SK-N-SH (cell line): ENCODE results near the gene GPR161. TPM values are rescaled to one million over a fixed set of nuclear protein-coding genes. Genes with fewer than 3 reads are reported as not detected.

Experiments used
- CTCF ChIA-PET: fragments of 300-600, 350-600 bp; formaldehyde crosslinking; extraction: SDS; loops from one replicate; lab custom pipeline; 2021; lab: Yijun Ruan, JAX
- POLR2A ChIA-PET: fragments of 350-600 bp; sonication (Branson Sonifier 250); formaldehyde crosslinking; extraction: SDS; loops from one replicate; lab custom pipeline; 2020; ENCODE audit warnings: antibody characterized with exemption, inconsistent platforms; lab: Yijun Ruan, JAX
- DNase-seq: peaks from one replicate; pipeline ENCODE4 v3.0.0; 2012
- H2AFZ ChIP-seq: fragments of 200-600 bp; sonication (generic); 2 replicates; pipeline ENCODE4 v1.8.1; 2016; ENCODE audit warnings: antibody characterized with exemption, mild to moderate bottlenecking, low read depth
- H3F3A ChIP-seq: fragments of 200-600 bp; sonication (generic); replicated peaks from 2 replicates; pipeline ENCODE3; 2016; ENCODE audit warnings: antibody characterized with exemption, mild to moderate bottlenecking; ENCODE audit not compliant: insufficient read depth
- H3K27ac ChIP-seq, 2 experiments: fragments of 200-500 bp in 1 of 2; fragments of 200-600 bp in 1 of 2; sonication (Bioruptor generic) in 1 of 2; sonication (generic), shearing (Covaris generic) in 1 of 2; 2 replicates each; pipeline versions ENCODE4 v1.5.1 to v1.6.1; 2014 to 2016; ENCODE audit warnings: low read depth in 2 of 2, inconsistent platforms in 1 of 2, low read length in 1 of 2, mild to moderate bottlenecking in 1 of 2, mixed read lengths in 1 of 2
- H3K27me3 ChIP-seq: fragments of 200-600 bp; sonication (generic), shearing (Covaris generic); 2 replicates; pipeline ENCODE4 v1.6.1; 2016; ENCODE audit warnings: mixed run types; ENCODE audit not compliant: insufficient read depth
- H3K36me3 ChIP-seq, 2 experiments: fragments of 200-500 bp in 1 of 2; fragments of 200-600 bp in 1 of 2; sonication (Bioruptor generic) in 1 of 2; sonication (generic) in 1 of 2; replicated peaks in 1 of 2; 2 replicates each; pipeline versions ENCODE3 to v1.5.1; 2014 to 2016; ENCODE audit warnings: low read length in 1 of 2, mild to moderate bottlenecking in 1 of 2; ENCODE audit not compliant: insufficient read depth in 2 of 2, control insufficient read depth in 1 of 2
- H3K4me1 ChIP-seq, 2 experiments: fragments of 200-500 bp in 1 of 2; fragments of 200-600 bp in 1 of 2; sonication (Bioruptor generic) in 1 of 2; sonication (generic), shearing (Covaris generic) in 1 of 2; 2 replicates each; pipeline versions ENCODE4 v1.5.1 to v1.6.1; 2014 to 2016; ENCODE audit warnings: low read depth in 1 of 2, low read length in 1 of 2, mixed run types in 1 of 2; ENCODE audit not compliant: insufficient read depth in 2 of 2, control insufficient read depth in 1 of 2
- H3K4me2 ChIP-seq: fragments of 200-600 bp; sonication (generic), shearing (Covaris generic); 2 replicates; pipeline ENCODE4 v1.6.1; 2017; ENCODE audit warnings: mixed run types
- H3K4me3 ChIP-seq, 2 experiments: fragments of 200-500 bp in 1 of 2; fragments of 200-600 bp in 1 of 2; sonication (Bioruptor generic) in 1 of 2; sonication (generic), shearing (Covaris generic) in 1 of 2; 2 replicates each; pipeline versions ENCODE4 v1.5.1 to v1.8.1; 2014 to 2016; ENCODE audit warnings: low read depth in 2 of 2, inconsistent platforms in 1 of 2, low read length in 1 of 2, mild to moderate bottlenecking in 1 of 2, mixed read lengths in 1 of 2, moderate library complexity in 1 of 2
- H3K79me2 ChIP-seq: fragments of 200-600 bp; sonication (generic); 2 replicates; pipeline ENCODE4 v1.8.1; 2017; ENCODE audit warnings: mild to moderate bottlenecking; ENCODE audit not compliant: insufficient read depth
- H3K9ac ChIP-seq: fragments of 200-600 bp; sonication (generic); 2 replicates; pipeline ENCODE4 v1.6.1; 2017; ENCODE audit warnings: mixed run types
- H3K9me2 ChIP-seq: fragments of 200-600 bp; sonication (generic); 2 replicates; pipeline ENCODE4 v1.6.1; 2017; ENCODE audit warnings: mixed run types
- H3K9me3 ChIP-seq: fragments of 200-600 bp; sonication (generic); 2 replicates; pipeline ENCODE4 v1.6.1; 2017; ENCODE audit warnings: mixed run types, mild to moderate bottlenecking, moderate library complexity
- H4K20me1 ChIP-seq: fragments of 200-600 bp; sonication (generic); 2 replicates; pipeline ENCODE4 v1.6.1; 2017; ENCODE audit warnings: mild to moderate bottlenecking, mixed run types; ENCODE audit not compliant: insufficient read depth
- CHD2 ChIP-seq: fragments of 150-350 bp; IDR thresholded peaks from 2 replicates; pipeline ENCODE4 v1.6.1; 2018; ENCODE audit warnings: low read length; ENCODE audit not compliant: partially characterized antibody
- EP300 ChIP-seq, 2 experiments: IDR thresholded peaks; 2 replicates each; pipeline versions ENCODE4 v1.4.0 to v1.6.1; 2012; ENCODE audit warnings: borderline replicate concordance in 1 of 2, low read depth in 1 of 2, low read length in 1 of 2
- GABPA ChIP-seq: IDR thresholded peaks from 2 replicates; pipeline ENCODE4 v1.4.0; 2012; ENCODE audit warnings: low read depth, mild to moderate bottlenecking
- GATA2 ChIP-seq: sonication (generic); formaldehyde crosslinking; IDR thresholded peaks from 2 replicates; pipeline ENCODE4 v1.5.0; 2020; ENCODE audit warnings: mild to moderate bottlenecking, missing genetic modification reagents
- MAX ChIP-seq: IDR thresholded peaks from 2 replicates; pipeline ENCODE4 v1.4.0; 2012; ENCODE audit warnings: low read depth
- NFIC ChIP-seq: IDR thresholded peaks from 2 replicates; pipeline ENCODE4 v1.4.0; 2012; ENCODE audit warnings: borderline replicate concordance
- RAD21 ChIP-seq: IDR thresholded peaks from 2 replicates; pipeline ENCODE4 v1.6.1; 2012; ENCODE audit warnings: mild to moderate bottlenecking, low read length
- RFX5 ChIP-seq: IDR thresholded peaks from 2 replicates; pipeline ENCODE4 v1.6.1; 2012; ENCODE audit warnings: mild to moderate bottlenecking, improper control_type of control experiment, low read length
- USF1 ChIP-seq: IDR thresholded peaks from 2 replicates; pipeline ENCODE4 v1.4.0; 2012; ENCODE audit warnings: low read depth, borderline replicate concordance
- YY1 ChIP-seq: IDR thresholded peaks from 2 replicates; pipeline ENCODE4 v1.4.0; 2012; ENCODE audit warnings: low read depth, mild to moderate bottlenecking
- WGBS: methylation state at CpG from one replicate; pipeline ENCODE4 v1.1.6; 2017; ENCODE audit warnings: low lambda C conversion rate; 5-methylcytosine and 5-hydroxymethylcytosine counted together
- polyA plus RNA-seq, 3 experiments: library from polyadenylated mRNA; depleted of rRNA; stranded (reverse); fragments of >200 nt; gene quantifications; 2 replicates each; pipeline ENCODE4 v1.2.3, GENCODE V29; 2012
- TF ChIP-seq, protein P1 (sequence below): IDR thresholded peaks from 2 replicates; pipeline ENCODE4 v1.4.0; 2012; ENCODE audit warnings: low read depth, borderline replicate concordance

The GPR161 gene
- polyA plus RNA-seq, 1 of the 3 experiments (the other 2 are of a cell fraction), result 20.1 TPM

- POLR2A ChIA-PET, result no interaction called here
Measured at GRCh38 chr1:168110896-168111545, 25.7 kb downstream of the GPR161 start.

GRCh38 chr1:168106274-168106673, 30.5 kb downstream of the GPR161 start:
- no peak overlapping the region for H3K4me3 ChIP-seq
- H2AFZ ChIP-seq, result no peak overlapping the region
- H3K4me1 ChIP-seq, result peaks cover 0 to 7% of the 10 kb centered on the region in 2 experiments; a peak in 1 of 4 replicates
- H3K4me2 ChIP-seq, result no peak overlapping the region
- WGBS, result 100% methylated on average over 5 of the region's 8 CpGs
- no peak overlapping the region for H3K27ac ChIP-seq
- H3K27me3 ChIP-seq, result no peaks in the 10 kb centered on the region
- H3F3A ChIP-seq, result peaks cover 5% of the 10 kb centered on the region
- no peak overlapping the region for H3K9ac ChIP-seq
- no peaks in the 10 kb centered on the region for H4K20me1 ChIP-seq
- peaks cover 16 to 23% of the 10 kb centered on the region in 2 experiments for H3K36me3 ChIP-seq
- POLR2A ChIA-PET, result no interaction called here
- H3K79me2 ChIP-seq, result peaks cover 43% of the 10 kb centered on the region
- no peaks in the 10 kb centered on the region for H3K9me3 ChIP-seq
- CTCF ChIA-PET, result interaction anchor here (0.5 kb wide), 1 partner anchor 34 kb away, joined by 3 read pairs; no protein-coding TSS in a partner anchor
- no peaks in the 10 kb centered on the region for H3K9me2 ChIP-seq
- DNase-seq, result no peak
- TF ChIP-seq, protein P1, sequence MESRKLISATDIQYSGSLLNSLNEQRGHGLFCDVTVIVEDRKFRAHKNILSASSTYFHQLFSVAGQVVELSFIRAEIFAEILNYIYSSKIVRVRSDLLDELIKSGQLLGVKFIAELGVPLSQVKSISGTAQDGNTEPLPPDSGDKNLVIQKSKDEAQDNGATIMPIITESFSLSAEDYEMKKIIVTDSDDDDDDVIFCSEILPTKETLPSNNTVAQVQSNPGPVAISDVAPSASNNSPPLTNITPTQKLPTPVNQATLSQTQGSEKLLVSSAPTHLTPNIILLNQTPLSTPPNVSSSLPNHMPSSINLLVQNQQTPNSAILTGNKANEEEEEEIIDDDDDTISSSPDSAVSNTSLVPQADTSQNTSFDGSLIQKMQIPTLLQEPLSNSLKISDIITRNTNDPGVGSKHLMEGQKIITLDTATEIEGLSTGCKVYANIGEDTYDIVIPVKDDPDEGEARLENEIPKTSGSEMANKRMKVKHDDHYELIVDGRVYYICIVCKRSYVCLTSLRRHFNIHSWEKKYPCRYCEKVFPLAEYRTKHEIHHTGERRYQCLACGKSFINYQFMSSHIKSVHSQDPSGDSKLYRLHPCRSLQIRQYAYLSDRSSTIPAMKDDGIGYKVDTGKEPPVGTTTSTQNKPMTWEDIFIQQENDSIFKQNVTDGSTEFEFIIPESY, result no peak
- TF ChIP-seq RFX5 (no peak), USF1 (no peak), YY1 (no peak)

More at GRCh38 chr1:168110896-168111545, 25.7 kb downstream of the GPR161 start:
- Histone ChIP-seq H3K9me3 (no peaks in the 10 kb centered on the region), H3K4me2 (no peak overlapping the region)
- TF ChIP-seq RAD21 (no peak), GABPA (no peak), NFIC (no peak), GATA2 (CRISPR knock-in tag) (no peak), MAX (no peak), CHD2 (no peak), EP300 (IDR thresholded peaks at IDR 0.05; ENCODE audit: borderline replicate concordance in 1 of 2, low read depth in 1 of 2, low read length in 1 of 2) (no peak)
- TF ChIP-seq, all 33 proteins: peak for 0
- Histone ChIP-seq H2AFZ (no peak overlapping the region), H3K79me2 (peaks cover 75% of the 10 kb centered on the region), H3F3A (peaks cover 21% of the 10 kb centered on the region), H3K27me3 (no peaks in the 10 kb centered on the region), H3K9me2 (no peaks in the 10 kb centered on the region), H3K27ac (no peak overlapping the region), H3K36me3 (peaks cover 6 to 15% of the 10 kb centered on the region in 2 experiments), H3K4me1 (peaks cover 3 to 4% of the 10 kb centered on the region in 2 experiments; a peak in 2 of 4 replicates), H3K4me3 (no peak overlapping the region), H3K9ac (no peak overlapping the region), H4K20me1 (no peaks in the 10 kb centered on the region)
- CTCF ChIA-PET, result no interaction called here
- 74% methylated on average over 7 of the region's 7 CpGs for WGBS
- no peak for DNase-seq
